Hepatocyte (in vitro differentiated cells): ENCODE measurements around the gene ZFP91.

ENCODE experiments used
- EZH2 ChIP-seq: fragments of 200-600 bp; sonication (generic); IDR thresholded peaks from 2 replicates; pipeline ENCODE4 v1.6.1; 2016; ENCODE audit warnings: antibody characterized with exemption, mild to moderate bottlenecking, borderline replicate concordance
- EZH2phosphoT487 ChIP-seq: fragments of 200-600 bp; sonication (generic); IDR thresholded peaks from one replicate; pipeline ENCODE4 v1.6.1; 2018; ENCODE audit warnings: antibody characterized with exemption, mild to moderate bottlenecking, low read depth, moderate library complexity; ENCODE audit not compliant: unreplicated experiment, severe bottlenecking
- TF ChIP-seq, protein P1 (sequence below): fragments of 200-600 bp; sonication (generic); IDR thresholded peaks from 2 replicates; pipeline ENCODE4 v1.5.1; 2016; ENCODE audit warnings: antibody characterized with exemption, mild to moderate bottlenecking; ENCODE audit not compliant: poor library complexity

DNA sequence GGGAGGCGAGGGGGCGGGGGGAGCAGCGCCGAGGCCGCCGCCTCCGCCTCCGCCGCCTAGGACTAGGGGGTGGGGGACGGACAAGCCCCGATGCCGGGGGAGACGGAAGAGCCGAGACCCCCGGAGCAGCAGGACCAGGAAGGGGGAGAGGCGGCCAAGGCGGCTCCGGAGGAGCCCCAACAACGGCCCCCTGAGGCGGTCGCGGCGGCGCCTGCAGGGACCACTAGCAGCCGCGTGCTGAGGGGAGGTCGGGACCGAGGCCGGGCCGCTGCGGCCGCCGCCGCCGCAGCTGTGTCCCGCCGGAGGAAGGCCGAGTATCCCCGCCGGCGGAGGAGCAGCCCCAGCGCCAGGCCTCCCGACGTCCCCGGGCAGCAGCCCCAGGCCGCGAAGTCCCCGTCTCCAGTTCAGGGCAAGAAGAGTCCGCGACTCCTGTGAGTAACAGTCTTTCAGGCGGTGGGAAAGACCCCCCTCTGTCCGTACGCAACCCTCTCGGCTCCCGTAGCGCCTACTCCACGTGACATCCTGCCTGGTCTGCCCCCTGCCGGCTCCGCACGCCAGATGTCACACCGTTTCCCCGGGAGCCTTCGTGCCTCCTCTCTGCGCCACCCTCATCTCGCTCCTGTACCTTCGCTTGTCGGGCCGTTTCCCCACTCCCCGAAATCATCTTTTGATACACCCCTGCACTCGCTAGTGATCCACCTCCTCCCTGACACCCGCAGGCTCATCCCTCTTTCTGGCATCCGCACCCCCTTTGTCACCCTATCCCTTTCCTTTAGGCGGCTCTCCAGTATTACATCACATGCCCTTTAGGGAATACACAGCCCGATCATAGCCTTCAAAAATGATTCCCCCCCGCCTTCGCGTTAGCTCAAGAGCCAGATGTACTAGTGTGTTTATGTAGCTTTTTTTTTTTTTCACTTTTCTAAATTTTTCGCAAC is 598 bp downstream of the ZFP91 start:
- TF ChIP-seq, protein P1, sequence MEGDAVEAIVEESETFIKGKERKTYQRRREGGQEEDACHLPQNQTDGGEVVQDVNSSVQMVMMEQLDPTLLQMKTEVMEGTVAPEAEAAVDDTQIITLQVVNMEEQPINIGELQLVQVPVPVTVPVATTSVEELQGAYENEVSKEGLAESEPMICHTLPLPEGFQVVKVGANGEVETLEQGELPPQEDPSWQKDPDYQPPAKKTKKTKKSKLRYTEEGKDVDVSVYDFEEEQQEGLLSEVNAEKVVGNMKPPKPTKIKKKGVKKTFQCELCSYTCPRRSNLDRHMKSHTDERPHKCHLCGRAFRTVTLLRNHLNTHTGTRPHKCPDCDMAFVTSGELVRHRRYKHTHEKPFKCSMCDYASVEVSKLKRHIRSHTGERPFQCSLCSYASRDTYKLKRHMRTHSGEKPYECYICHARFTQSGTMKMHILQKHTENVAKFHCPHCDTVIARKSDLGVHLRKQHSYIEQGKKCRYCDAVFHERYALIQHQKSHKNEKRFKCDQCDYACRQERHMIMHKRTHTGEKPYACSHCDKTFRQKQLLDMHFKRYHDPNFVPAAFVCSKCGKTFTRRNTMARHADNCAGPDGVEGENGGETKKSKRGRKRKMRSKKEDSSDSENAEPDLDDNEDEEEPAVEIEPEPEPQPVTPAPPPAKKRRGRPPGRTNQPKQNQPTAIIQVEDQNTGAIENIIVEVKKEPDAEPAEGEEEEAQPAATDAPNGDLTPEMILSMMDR = peak; percentile 75
- TF ChIP-seq EZH2 (no peak), EZH2phosphoT487 (no peak)
